ENCODE data around the gene NCK2. TPM values are rescaled to one million over a fixed set of nuclear protein-coding genes. Genes with fewer than 3 reads are reported as not detected.

The NCK2 gene
- total and polyA plus RNA-seq, 2 of the 13 experiments (the other 11 are each of a cell fraction or from before 2014, with no cell fraction given), result 14.8 to 23.5 TPM

DNA sequence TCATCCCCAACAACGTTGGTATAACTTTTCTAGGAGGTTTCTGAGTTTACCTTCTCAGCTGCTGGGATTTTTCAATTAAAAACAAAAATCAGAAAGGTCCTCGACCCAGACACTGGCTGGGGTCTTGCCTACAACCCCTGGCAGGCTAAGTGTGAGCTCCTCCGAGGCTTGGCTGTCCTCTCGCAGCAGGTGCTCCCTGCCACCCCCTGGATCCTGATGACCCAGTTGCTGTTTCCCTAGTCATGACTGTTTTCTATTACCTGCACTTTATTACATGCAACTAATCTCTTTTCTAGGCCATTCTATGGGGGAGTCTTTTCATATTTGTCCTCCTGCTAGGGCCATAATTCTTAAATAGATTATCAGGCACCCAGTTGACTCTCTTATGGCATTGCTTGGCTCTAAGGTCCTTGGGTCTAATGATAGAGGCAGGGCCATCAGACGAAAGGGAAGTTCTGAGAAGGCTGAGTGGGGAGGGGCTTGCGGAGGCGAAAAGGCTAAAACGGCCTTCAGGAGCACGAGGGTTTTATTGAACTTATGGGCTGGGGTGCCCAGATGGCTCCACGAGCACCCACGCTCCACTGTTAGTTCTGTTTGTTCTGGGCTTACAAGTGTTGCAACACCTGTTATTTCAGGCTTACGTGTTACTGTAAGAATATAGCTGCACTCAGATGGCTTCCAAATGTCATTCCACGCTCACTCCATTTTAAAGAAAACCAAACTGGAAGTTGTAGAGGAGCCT, 166.0 kb downstream of the NCK2 start (continued):
- TF ChIP-seq, protein P1, sequence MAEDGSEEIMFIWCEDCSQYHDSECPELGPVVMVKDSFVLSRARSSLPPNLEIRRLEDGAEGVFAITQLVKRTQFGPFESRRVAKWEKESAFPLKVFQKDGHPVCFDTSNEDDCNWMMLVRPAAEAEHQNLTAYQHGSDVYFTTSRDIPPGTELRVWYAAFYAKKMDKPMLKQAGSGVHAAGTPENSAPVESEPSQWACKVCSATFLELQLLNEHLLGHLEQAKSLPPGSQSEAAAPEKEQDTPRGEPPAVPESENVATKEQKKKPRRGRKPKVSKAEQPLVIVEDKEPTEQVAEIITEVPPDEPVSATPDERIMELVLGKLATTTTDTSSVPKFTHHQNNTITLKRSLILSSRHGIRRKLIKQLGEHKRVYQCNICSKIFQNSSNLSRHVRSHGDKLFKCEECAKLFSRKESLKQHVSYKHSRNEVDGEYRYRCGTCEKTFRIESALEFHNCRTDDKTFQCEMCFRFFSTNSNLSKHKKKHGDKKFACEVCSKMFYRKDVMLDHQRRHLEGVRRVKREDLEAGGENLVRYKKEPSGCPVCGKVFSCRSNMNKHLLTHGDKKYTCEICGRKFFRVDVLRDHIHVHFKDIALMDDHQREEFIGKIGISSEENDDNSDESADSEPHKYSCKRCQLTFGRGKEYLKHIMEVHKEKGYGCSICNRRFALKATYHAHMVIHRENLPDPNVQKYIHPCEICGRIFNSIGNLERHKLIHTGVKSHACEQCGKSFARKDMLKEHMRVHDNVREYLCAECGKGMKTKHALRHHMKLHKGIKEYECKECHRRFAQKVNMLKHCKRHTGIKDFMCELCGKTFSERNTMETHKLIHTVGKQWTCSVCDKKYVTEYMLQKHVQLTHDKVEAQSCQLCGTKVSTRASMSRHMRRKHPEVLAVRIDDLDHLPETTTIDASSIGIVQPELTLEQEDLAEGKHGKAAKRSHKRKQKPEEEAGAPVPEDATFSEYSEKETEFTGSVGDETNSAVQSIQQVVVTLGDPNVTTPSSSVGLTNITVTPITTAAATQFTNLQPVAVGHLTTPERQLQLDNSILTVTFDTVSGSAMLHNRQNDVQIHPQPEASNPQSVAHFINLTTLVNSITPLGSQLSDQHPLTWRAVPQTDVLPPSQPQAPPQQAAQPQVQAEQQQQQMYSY (CRISPR knock-in tag; IDR thresholded peaks at IDR 0.05), result no peak
- TF ChIP-seq, protein P2, sequence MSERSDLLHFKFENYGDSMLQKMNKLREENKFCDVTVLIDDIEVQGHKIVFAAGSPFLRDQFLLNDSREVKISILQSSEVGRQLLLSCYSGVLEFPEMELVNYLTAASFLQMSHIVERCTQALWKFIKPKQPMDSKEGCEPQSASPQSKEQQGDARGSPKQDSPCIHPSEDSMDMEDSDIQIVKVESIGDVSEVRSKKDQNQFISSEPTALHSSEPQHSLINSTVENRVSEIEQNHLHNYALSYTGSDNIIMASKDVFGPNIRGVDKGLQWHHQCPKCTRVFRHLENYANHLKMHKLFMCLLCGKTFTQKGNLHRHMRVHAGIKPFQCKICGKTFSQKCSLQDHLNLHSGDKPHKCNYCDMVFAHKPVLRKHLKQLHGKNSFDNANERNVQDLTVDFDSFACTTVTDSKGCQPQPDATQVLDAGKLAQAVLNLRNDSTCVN (CRISPR knock-in tag; IDR thresholded peaks at IDR 0.05; ENCODE audit: borderline replicate concordance), result no peak
- no peak for TF ChIP-seq ZNF879 (CRISPR knock-in tag; IDR thresholded peaks at IDR 0.05)
- TF ChIP-seq, protein P3, sequence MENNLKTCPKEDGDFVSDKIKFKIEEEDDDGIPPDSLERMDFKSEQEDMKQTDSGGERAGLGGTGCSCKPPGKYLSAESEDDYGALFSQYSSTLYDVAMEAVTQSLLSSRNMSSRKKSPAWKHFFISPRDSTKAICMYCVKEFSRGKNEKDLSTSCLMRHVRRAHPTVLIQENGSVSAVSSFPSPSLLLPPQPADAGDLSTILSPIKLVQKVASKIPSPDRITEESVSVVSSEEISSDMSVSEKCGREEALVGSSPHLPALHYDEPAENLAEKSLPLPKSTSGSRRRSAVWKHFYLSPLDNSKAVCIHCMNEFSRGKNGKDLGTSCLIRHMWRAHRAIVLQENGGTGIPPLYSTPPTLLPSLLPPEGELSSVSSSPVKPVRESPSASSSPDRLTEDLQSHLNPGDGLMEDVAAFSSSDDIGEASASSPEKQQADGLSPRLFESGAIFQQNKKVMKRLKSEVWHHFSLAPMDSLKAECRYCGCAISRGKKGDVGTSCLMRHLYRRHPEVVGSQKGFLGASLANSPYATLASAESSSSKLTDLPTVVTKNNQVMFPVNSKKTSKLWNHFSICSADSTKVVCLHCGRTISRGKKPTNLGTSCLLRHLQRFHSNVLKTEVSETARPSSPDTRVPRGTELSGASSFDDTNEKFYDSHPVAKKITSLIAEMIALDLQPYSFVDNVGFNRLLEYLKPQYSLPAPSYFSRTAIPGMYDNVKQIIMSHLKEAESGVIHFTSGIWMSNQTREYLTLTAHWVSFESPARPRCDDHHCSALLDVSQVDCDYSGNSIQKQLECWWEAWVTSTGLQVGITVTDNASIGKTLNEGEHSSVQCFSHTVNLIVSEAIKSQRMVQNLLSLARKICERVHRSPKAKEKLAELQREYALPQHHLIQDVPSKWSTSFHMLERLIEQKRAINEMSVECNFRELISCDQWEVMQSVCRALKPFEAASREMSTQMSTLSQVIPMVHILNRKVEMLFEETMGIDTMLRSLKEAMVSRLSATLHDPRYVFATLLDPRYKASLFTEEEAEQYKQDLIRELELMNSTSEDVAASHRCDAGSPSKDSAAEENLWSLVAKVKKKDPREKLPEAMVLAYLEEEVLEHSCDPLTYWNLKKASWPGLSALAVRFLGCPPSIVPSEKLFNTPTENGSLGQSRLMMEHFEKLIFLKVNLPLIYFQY (CRISPR knock-in tag; IDR thresholded peaks at IDR 0.05; ENCODE audit: borderline replicate concordance), result peak; percentile 45; the same call in 1 of the 2 replicates
- no peak for TF ChIP-seq MTF1 (CRISPR knock-in tag; IDR thresholded peaks at IDR 0.05)
- TF ChIP-seq, protein P4, sequence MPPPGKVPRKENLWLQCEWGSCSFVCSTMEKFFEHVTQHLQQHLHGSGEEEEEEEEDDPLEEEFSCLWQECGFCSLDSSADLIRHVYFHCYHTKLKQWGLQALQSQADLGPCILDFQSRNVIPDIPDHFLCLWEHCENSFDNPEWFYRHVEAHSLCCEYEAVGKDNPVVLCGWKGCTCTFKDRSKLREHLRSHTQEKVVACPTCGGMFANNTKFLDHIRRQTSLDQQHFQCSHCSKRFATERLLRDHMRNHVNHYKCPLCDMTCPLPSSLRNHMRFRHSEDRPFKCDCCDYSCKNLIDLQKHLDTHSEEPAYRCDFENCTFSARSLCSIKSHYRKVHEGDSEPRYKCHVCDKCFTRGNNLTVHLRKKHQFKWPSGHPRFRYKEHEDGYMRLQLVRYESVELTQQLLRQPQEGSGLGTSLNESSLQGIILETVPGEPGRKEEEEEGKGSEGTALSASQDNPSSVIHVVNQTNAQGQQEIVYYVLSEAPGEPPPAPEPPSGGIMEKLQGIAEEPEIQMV (CRISPR knock-in tag; IDR thresholded peaks at IDR 0.05; ENCODE audit: low read depth), result peak; percentile 71; the same call in 1 of the 2 replicates
- no peak for TF ChIP-seq HOXA7 (CRISPR knock-in tag; IDR thresholded peaks at IDR 0.05)
- no peak for TF ChIP-seq RFX5 (IDR thresholded peaks at IDR 0.05; ENCODE audit: low read depth, low read length)
- no peak for TF ChIP-seq CBX2 (IDR thresholded peaks at IDR 0.05; ENCODE audit: low read depth, low read length)
- TF ChIP-seq CBX2 (CRISPR knock-in tag; IDR thresholded peaks at IDR 0.05; ENCODE audit: low read depth), result no peak
- TF ChIP-seq, protein P5, sequence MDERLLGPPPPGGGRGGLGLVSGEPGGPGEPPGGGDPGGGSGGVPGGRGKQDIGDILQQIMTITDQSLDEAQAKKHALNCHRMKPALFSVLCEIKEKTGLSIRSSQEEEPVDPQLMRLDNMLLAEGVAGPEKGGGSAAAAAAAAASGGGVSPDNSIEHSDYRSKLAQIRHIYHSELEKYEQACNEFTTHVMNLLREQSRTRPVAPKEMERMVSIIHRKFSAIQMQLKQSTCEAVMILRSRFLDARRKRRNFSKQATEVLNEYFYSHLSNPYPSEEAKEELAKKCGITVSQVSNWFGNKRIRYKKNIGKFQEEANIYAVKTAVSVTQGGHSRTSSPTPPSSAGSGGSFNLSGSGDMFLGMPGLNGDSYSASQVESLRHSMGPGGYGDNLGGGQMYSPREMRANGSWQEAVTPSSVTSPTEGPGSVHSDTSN (CRISPR knock-in tag; IDR thresholded peaks at IDR 0.05), result no peak
- TF ChIP-seq, protein P6, sequence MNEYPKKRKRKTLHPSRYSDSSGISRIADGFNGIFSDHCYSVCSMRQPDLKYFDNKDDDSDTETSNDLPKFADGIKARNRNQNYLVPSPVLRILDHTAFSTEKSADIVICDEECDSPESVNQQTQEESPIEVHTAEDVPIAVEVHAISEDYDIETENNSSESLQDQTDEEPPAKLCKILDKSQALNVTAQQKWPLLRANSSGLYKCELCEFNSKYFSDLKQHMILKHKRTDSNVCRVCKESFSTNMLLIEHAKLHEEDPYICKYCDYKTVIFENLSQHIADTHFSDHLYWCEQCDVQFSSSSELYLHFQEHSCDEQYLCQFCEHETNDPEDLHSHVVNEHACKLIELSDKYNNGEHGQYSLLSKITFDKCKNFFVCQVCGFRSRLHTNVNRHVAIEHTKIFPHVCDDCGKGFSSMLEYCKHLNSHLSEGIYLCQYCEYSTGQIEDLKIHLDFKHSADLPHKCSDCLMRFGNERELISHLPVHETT (CRISPR knock-in tag; conservative IDR thresholded peaks at IDR 0.05), result no peak

Data from HepG2 (cell line).